MM.1S (cell line): ENCODE data around the gene PFN3.

Experiments used
- EZH2phosphoT487 ChIP-seq: fragments of 300-600 bp; sonication (generic); IDR thresholded peaks from 2 replicates; pipeline ENCODE4 v1.6.1; 2018; ENCODE audit warnings: antibody characterized with exemption, low read length
- TF ChIP-seq, protein P1 (sequence below): fragments of 300-600 bp; sonication (generic); IDR thresholded peaks from 2 replicates; pipeline ENCODE4 v1.5.1; 2016; ENCODE audit warnings: antibody characterized with exemption, low read length, mixed read lengths

DNA sequence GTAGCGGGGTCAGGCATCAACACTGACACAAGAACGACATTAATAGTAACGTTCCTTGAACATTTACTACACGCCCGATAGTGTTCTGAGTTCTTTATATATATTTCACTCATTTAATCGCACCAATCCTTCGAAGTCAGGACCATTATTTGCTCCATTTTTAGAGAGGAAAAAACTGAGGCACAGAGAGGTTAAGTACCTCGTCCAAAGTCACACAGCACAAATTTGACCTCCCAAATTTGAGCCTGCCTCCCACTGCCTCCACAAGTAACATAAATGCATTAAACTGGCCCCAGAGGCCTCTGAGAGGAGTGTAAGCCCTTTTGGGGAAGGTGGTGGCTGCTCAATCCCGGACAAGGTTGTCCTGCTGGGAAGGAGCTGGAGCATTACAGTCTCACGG, 36.9 kb downstream of the PFN3 start:
- TF ChIP-seq, protein P1, sequence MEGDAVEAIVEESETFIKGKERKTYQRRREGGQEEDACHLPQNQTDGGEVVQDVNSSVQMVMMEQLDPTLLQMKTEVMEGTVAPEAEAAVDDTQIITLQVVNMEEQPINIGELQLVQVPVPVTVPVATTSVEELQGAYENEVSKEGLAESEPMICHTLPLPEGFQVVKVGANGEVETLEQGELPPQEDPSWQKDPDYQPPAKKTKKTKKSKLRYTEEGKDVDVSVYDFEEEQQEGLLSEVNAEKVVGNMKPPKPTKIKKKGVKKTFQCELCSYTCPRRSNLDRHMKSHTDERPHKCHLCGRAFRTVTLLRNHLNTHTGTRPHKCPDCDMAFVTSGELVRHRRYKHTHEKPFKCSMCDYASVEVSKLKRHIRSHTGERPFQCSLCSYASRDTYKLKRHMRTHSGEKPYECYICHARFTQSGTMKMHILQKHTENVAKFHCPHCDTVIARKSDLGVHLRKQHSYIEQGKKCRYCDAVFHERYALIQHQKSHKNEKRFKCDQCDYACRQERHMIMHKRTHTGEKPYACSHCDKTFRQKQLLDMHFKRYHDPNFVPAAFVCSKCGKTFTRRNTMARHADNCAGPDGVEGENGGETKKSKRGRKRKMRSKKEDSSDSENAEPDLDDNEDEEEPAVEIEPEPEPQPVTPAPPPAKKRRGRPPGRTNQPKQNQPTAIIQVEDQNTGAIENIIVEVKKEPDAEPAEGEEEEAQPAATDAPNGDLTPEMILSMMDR: no peak
- no peak for TF ChIP-seq EZH2phosphoT487
